DMS53 (cell line): ENCODE measurements around the gene GNG7.
A peak's percentile ranks its signal among the peaks of the same experiment; 100 is the strongest.
"Not testable (repeated sequence)": the region's sequence is repeated elsewhere in the genome, so short reads cannot be mapped to it uniquely, and the experiment has no call there.

Experiments used
- DNase-seq: peaks from one replicate; lab custom pipeline; 2025; lab: John Stamatoyannopoulos, UW

GNG7 gene

DNA sequence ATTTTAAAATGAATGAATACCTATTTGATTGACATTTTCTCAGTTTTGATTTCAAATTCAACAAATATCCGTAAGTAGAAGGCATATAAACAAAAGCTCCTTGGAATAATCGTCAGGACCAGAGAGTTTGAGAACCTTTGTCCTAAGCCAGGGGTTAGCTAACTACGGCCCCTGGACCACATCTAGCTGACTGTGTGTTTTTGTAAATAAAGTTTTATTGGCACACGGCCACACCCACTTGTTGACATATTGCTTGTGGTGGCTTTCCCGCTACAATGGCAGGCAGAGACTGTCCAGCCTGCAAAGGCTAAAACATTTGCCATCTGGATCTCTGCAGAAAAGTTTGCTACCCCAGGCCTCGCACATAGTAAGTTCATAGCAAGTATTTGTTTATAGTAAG lies 83.4 kb downstream of the GNG7 start:
- no peak for DNase-seq

DNA sequence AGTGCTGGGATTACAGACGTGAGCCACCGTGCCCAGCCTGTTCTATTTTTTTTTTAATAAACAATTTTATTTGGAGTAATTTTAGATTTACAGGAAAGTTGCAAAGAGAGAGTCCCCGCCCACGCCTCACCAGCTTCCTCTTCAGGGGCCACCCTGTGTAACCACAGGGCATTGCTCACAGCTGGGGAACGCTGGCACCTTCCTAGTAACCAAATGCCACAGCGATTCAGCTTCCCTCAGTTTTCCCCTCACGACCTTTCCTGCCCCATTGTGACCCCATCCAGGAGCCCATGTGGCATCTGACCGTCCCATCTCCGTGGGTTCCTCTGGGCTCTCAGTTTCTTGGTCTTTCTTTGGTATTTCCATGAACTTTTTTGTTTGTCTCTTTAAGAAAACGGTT lies 83.9 kb downstream of the GNG7 start:
- no peak for DNase-seq

DNA sequence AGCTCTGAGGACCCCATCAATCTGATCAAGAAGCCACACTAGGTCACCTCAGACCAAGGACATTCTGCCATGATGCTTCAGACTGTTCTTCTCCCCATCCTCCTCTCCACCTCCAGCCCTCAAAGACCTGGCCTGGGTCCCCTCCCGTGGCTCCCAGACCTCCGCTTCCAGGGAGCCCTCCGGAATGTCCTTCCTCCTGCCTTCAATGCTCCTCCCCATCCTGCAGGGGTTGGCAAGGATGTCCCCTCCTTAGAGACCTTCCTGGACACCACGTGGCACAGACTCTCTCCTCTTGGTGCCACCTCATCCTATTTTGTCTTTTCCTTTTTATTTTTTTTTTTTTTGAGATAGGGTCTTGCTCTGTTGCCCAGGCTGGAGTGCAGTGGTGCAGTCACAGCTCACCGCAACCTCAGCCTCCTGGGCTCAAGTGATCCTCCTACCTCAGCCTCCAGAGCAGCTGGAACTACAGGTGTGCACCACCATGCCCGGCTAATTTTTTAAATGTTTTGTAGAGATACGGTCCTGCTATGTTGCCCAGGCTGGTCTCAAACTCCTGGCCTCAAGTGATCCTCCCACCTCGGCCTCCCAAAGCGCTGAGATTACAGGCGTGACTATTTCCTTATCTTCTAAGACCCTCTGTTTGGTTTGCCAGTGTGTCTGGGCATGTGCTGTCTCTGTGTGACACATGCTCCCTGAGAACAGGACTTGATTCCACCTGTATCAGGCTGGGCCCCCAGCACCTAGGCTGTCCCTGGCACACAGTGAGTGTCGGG lies 84.9 kb downstream of the GNG7 start:
- DNase-seq, result no peak

GRCh38 chr19:2616741-2617392 lies 85.6 kb downstream of the GNG7 start:
- DNase-seq, result no peak

- no peak for DNase-seq
These were observed 86.7 kb downstream of the GNG7 start for GRCh38 chr19:2615782-2616181.

GRCh38 chr19:2613507-2614295 lies 88.8 kb downstream of the GNG7 start:
- DNase-seq, result peak; percentile 38

DNA sequence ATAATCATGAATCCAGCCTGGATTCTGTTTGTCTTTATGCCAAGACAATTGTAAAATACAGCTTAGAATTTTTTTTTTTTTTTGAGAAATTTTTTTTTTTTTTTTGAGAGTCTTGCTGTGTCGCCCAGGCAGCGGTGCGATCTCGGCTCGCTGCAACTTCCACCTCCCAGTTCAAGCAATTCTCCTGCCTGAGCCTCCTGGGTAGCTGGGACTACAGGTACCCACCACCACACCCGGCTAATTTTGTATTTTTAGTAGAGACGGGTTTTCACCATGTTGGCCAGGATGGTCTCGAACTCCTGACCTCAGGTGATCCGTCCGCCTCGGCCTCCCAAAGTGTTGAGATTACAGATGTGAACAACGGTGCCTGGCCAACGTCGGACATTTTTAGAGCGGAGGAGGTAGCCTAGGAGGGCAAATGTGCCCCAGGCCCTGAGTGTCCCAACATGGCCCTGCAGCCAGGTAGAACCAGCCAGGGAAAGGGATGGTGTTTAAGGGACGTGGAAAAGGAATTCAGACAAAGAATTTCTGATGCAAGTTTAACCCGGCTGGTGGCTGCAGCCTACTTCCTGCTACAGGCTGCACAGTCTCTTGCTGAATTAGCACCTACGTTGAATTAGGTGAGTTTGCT lies 89.8 kb downstream of the GNG7 start:
- DNase-seq, result peak; percentile 19

GRCh38 chr19:2611483-2612464 lies 90.7 kb downstream of the GNG7 start:
- no peak for DNase-seq

DNA sequence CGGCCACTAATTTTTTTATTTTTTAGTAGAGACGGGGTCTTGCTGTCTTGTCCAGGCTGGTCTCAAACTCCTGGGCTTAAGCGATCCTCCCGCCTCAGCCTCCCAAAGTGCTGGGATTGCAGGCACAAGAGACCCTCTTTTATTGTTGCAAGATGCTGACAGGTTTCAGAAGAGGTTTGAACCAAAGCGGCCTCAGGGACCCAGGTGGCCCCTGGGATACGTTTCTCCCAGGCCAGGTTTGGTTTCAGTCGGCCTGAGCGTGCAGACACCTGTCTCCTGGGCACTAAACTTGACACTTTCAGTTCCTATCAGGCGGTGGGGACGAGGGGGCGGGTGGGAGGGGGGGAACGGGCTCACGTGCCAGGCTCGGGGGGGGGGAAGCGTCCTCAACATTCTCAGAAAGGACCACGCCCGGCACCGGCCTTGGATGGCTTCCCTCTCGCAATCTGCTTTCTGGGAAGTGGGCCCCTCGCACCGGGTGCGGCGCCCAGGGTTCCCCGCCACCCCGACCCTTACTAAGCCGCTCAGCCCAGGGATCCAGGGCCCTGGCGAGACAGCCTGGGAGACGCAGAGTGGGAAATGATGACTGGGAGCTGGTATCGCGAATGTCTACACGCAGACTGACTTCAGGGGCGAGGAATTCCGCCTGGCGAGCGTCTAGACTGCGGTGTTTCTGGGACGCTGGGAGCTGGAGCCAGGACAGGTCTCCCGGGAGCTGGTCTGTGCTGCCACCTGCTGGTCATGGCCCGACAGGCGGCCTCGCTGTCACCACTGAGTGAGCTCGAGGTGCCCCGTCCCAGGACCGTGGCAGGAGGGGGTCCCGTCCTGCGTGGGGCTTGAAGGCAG lies 91.6 kb downstream of the GNG7 start:
- peak; percentile 82 for DNase-seq

DNA sequence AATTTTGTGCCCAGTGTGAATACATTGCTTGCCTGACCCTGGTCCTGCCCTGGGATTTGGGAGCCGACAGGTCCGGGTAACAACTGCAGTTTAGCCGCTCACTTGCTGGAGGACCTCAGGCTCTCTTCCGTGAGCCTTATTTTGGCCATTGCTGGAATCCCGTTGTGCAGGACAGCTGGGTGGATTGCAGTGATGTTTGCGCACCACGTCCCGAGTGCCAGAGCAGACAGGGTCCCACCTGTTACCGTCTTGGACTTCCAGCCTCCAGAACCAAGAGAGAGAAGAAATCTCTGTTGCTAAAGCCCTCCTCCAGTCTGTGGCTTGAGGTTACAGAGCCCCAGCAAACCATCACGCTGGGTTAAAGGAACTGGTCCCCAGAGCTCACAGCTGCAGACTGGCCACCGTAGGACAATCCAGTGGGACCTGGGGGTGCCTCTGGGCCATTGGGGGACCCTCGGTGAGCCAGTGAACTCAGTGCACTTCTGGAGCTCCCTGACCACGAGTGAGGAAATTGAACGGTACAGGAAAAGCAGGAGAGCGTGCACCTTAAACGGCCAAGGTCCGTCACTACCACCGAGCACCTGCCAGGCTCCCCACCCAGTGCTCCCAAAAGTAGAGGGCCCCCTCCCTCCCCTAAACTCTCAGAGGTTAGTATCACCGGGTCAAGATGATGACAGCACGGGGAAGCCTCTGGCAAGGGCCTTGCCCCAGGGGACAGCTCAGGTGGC lies 92.9 kb downstream of the GNG7 start:
- DNase-seq, result no peak

DNA sequence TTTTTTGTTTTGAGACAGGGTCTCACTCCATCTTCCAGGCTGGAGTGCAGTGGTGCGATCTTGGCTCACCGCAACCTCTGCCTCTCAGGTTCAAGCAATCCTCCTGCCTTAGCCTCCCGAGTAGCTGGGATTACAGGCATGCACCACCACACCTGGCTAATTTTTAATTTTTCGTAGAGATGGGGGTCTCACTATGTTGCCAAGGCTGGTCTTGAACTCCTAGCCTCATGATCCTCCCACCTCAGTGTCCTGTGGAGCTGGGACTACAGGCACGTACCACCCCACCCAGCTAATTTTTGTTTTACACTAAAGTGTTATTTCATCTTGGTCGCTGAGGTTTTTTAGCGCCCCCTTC lies 93.5 kb downstream of the GNG7 start:
- not testable (repeated sequence) for DNase-seq

DNA sequence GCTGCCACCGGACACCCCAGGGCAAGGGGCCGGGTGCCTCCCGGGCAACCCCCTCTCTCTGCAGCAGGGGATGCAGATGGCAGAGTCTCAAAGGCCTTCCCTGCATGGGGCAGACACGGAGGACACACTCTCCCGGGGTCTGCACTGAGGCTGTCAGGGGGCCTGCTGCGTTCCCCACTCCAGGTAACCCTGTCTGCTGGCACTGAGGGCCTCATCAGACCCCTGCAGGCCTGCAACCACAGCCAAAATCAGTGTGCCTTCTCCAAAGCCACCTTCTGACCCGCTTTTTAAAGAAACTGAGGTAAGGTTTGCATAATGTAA lies 93.9 kb downstream of the GNG7 start:
- DNase-seq, result no peak

DNA sequence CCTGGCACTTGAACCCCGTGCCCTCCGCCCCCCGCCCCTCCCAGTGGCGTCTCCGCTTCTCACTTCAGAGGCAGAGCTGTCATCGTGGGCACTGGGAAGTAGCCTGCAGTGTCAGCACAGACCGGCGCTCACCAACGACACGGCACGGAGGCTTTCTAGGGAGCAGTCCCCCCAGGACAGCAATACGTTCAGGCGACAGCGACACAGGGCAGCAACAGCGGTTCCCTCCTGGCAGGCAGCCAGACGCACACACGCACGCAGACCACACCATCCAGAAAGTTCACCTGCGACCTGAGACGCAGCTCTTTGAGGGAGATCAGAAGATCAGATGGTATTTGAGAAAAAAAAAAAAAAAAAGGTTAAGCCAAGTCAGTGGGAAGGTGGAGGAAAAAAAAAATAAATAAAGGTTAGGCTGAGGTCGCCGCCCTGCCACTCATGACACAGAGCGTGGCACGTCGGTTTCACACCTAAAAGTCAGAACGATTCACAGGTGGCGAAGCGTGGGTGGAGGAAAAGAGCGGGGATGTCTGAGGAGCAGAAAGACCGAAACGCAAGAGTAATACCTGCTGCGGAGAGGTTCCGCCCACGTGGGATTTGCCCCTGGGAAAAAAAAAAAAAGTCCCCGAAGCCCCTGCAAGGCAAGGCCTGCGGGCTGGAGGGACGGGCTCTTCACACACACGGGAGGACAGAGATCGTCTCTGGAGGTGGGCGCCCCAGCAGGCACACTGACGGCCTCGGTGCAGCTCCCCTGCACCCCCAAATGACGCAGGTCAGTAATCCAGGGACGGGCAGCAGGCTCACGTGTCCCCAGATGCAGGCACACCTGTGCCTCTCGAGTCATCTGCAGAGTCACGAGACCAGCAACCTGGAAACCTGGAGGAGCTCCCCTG lies 94.5 kb downstream of the GNG7 start:
- DNase-seq, result peak; percentile 56

- DNase-seq, result not testable (repeated sequence)
These were observed 95.7 kb downstream of the GNG7 start for GRCh38 chr19:2606774-2607173.

DNA sequence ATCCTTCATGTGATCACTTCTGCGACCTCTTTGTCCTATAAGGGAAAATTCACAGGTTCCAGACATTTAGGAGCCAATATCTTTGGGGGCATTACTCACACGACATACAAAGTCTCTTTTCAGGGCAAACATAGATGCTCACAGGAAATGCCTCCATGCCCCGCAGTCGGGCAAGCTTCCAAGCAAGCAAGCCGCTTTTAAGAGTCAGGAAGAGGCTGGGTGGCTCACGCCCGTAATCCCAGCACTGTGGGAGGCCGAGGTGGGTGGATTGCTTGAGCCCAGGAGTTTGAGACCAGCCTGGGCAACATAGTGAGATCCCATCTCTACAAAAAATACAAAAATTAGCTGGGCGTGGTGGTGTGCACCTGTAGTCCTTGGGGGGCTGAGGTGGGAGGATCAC lies 96.6 kb downstream of the GNG7 start:
- not testable (repeated sequence) for DNase-seq

DNA sequence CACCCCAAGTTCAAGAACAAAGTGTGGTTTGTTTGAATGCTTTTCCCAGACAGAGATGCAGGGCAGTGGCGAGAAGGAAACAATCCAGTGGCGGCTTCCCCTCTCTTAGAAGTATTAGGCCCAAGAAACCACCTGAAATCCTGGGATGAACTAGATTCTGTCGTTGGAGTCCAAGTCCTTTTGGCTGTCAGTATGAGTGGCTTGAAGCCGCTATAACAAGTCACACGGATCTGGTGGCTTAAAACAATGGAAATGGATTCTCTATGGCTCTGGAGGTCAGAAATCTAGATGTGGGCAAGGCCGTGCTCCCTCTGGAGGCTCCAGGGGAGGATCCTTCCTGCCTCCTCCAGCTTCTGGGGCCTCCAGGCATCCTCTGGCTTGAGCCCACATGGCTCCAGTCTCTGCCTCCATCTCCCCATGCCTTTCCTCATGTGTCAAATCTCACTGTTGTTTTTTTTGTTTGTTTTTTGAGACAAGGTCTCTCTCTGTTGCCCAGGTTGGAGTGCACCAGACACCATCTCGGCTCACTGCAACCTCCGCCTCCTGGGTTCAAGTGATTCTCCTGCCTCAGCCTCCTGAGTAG lies 97.7 kb downstream of the GNG7 start:
- DNase-seq, result no peak

DNA sequence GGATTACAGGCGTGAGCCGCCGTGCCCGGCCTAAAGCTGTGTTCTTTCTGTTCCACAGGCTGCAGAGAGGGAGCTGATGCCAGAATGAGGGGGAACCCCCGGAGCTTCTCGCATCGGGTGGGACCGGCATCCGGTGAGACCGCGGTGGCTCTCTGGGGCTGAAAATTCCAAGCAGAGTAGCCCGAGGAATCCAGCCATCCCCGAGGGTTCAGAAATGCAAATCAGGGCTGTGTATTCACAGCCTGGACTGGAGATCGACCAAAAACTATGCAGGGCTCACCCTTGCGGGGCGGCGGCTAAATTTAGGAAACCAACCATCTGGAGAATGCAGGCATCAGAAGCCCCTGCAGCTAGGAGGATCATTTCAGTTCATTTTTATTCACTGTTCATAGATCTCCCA lies 99.2 kb downstream of the GNG7 start:
- DNase-seq, result no peak

- DNase-seq, result no peak
These were observed 99.9 kb downstream of the GNG7 start for GRCh38 chr19:2602391-2603181.
